GM12865 (cell line): Measurements from ENCODE around the gene CD207.
A peak's percentile ranks its signal among the peaks of the same experiment; 100 is the strongest.

Experiments used
- DNase-seq: peaks from one replicate; pipeline ENCODE4 v3.0.0; 2010; ENCODE audit warnings: low read depth
- H3K4me3 ChIP-seq: 2 replicates; pipeline ENCODE4 v1.5.1; 2011; ENCODE audit warnings: mild to moderate bottlenecking, low read depth, low read length, control low read depth
- CTCF ChIP-seq: IDR thresholded peaks from 2 replicates; pipeline ENCODE4 v1.5.1; 2011; ENCODE audit warnings: low read length, control low read depth, low read depth, inconsistent platforms; ENCODE audit not compliant: insufficient read depth; ENCODE audit errors: missing control alignments

The CD207 gene

GRCh38 chr2:70797506-70797905 lies 38.1 kb downstream of the CD207 start:
- no peak overlapping the region for H3K4me3 ChIP-seq
- no peak for DNase-seq
- TF ChIP-seq CTCF = no peak

- no peak overlapping the region for H3K4me3 ChIP-seq
- no peak for TF ChIP-seq CTCF
- no peak for DNase-seq
Observed at GRCh38 chr2:70796262-70796661, 39.4 kb downstream of the CD207 start.

GRCh38 chr2:70795164-70795995 lies 40.2 kb downstream of the CD207 start:
- no peak for DNase-seq
- H3K4me3 ChIP-seq = no peak overlapping the region
- no peak for TF ChIP-seq CTCF

GRCh38 chr2:70793450-70793849 lies 42.2 kb downstream of the CD207 start:
- no peak for DNase-seq
- TF ChIP-seq CTCF = no peak

GRCh38 chr2:70790136-70790828 lies 45.3 kb downstream of the CD207 start, which contains the start of gene FIGLA:
Gene FIGLA, minus strand, starts transcription at chr2:70790643. Its CDS starts 5 bp downstream, at chr2:70790638.
- no peak for DNase-seq
- no peak for TF ChIP-seq CTCF
- H3K4me3 ChIP-seq = no peak within 1 kb of the TSS

More at GRCh38 chr2:70793450-70793849, 42.2 kb downstream of the CD207 start:
- no peak overlapping the region for H3K4me3 ChIP-seq

GRCh38 chr2:70789304-70790135 lies 46.1 kb downstream of the CD207 start:
- DNase-seq = peak; percentile 58
- no peak overlapping the region for H3K4me3 ChIP-seq
- peak; percentile 54 for TF ChIP-seq CTCF
